Measurements from ENCODE around the gene P2RY8. TPM values are rescaled to one million over a fixed set of nuclear protein-coding genes. Genes with fewer than 3 reads are reported as not detected.
"Not testable (repeated sequence)": the region's sequence is repeated elsewhere in the genome, so short reads cannot be mapped to it uniquely, and the experiment has no call there.

The P2RY8 gene
- total and polyA plus RNA-seq, 2 donors = 0.26 to 2.6 TPM

- WGBS = 27% methylated on average over 23 of the region's 23 CpGs
Measured at GRCh38 chrX:1451661-1452515, 85.1 kb downstream of the P2RY8 start.

GRCh38 chrX:1451251-1451660 is 85.7 kb downstream of the P2RY8 start:
- Histone ChIP-seq H3K36me3 (ENCODE audit: insufficient read depth) (no peaks in the 10 kb centered on the region), H3K4me3 (ENCODE audit: low read depth, low read length) (no peak overlapping the region), H3K27ac (ENCODE audit: low read depth) (no peak overlapping the region), H3K4me1 (ENCODE audit: insufficient read depth) (peaks cover 4% of the 10 kb centered on the region)
- DNase-seq (ENCODE audit: extremely low spot score) = no peak
- WGBS = 88% methylated on average over 6 of the region's 6 CpGs

More at GRCh38 chrX:1451661-1452515, 85.1 kb downstream of the P2RY8 start:
- Histone ChIP-seq H3K4me1 (ENCODE audit: insufficient read depth) (peaks cover 4% of the 10 kb centered on the region), H3K36me3 (ENCODE audit: insufficient read depth) (no peaks in the 10 kb centered on the region), H3K4me3 (ENCODE audit: low read depth, low read length) (peak overlapping the region; percentile 84), H3K27ac (ENCODE audit: low read depth) (no peak overlapping the region)
- no peak for DNase-seq (ENCODE audit: extremely low spot score)

GRCh38 chrX:1450361-1451161 is 86.4 kb downstream of the P2RY8 start:
- no peak for DNase-seq (ENCODE audit: extremely low spot score)
- H3K36me3 ChIP-seq (ENCODE audit: insufficient read depth) = no peaks in the 10 kb centered on the region
- H3K27ac ChIP-seq (ENCODE audit: low read depth) = no peak overlapping the region
- no peak overlapping the region for H3K4me3 ChIP-seq (ENCODE audit: low read depth, low read length)
- peaks cover 4% of the 10 kb centered on the region for H3K4me1 ChIP-seq (ENCODE audit: insufficient read depth)
- WGBS = 80% methylated on average over 9 of the region's 9 CpGs

- no peak overlapping the region for H3K27ac ChIP-seq (ENCODE audit: low read depth)
- H3K4me3 ChIP-seq (ENCODE audit: low read depth, low read length) = no peak overlapping the region
- H3K36me3 ChIP-seq (ENCODE audit: insufficient read depth) = no peaks in the 10 kb centered on the region
- WGBS = 96% methylated on average over 2 of the region's 2 CpGs
- peaks cover 4% of the 10 kb centered on the region for H3K4me1 ChIP-seq (ENCODE audit: insufficient read depth)
- DNase-seq (ENCODE audit: extremely low spot score) = no peak
Measured at GRCh38 chrX:1449823-1450149, 87.2 kb downstream of the P2RY8 start.

- no peak for DNase-seq (ENCODE audit: extremely low spot score)
- no peak overlapping the region for H3K27ac ChIP-seq (ENCODE audit: low read depth)
- no peak overlapping the region for H3K4me3 ChIP-seq (ENCODE audit: low read depth, low read length)
- WGBS = 93% methylated on average over 9 of the region's 9 CpGs
- H3K4me1 ChIP-seq (ENCODE audit: insufficient read depth) = peaks cover 4% of the 10 kb centered on the region
- no peaks in the 10 kb centered on the region for H3K36me3 ChIP-seq (ENCODE audit: insufficient read depth)
Measured at GRCh38 chrX:1449036-1449822, 87.8 kb downstream of the P2RY8 start.

- not testable (repeated sequence) for H3K4me3 ChIP-seq (ENCODE audit: low read depth, low read length); DNase-seq (ENCODE audit: extremely low spot score); H3K4me1 ChIP-seq (ENCODE audit: insufficient read depth); H3K27ac ChIP-seq (ENCODE audit: low read depth); H3K36me3 ChIP-seq (ENCODE audit: insufficient read depth)
- WGBS = 99% methylated on average over 5 of the region's 5 CpGs
Measured at GRCh38 chrX:1448573-1449001, 88.4 kb downstream of the P2RY8 start.

- not testable (repeated sequence) for DNase-seq (ENCODE audit: extremely low spot score); H3K4me1 ChIP-seq (ENCODE audit: insufficient read depth); H3K4me3 ChIP-seq (ENCODE audit: low read depth, low read length); H3K27ac ChIP-seq (ENCODE audit: low read depth); H3K36me3 ChIP-seq (ENCODE audit: insufficient read depth)
- WGBS = over 99% methylated on average over 8 of the region's 8 CpGs
Measured at GRCh38 chrX:1447969-1448572, 88.9 kb downstream of the P2RY8 start.

GRCh38 chrX:1446984-1447968 is 89.7 kb downstream of the P2RY8 start:
- not testable (repeated sequence) for H3K4me3 ChIP-seq (ENCODE audit: low read depth, low read length); H3K27ac ChIP-seq (ENCODE audit: low read depth); H3K36me3 ChIP-seq (ENCODE audit: insufficient read depth); DNase-seq (ENCODE audit: extremely low spot score); H3K4me1 ChIP-seq (ENCODE audit: insufficient read depth)
- 94% methylated on average over 13 of the region's 13 CpGs for WGBS

GRCh38 chrX:1444561-1445500 is 92.2 kb downstream of the P2RY8 start:
- DNase-seq (ENCODE audit: extremely low spot score) = no peak
- H3K36me3 ChIP-seq (ENCODE audit: insufficient read depth) = no peaks in the 10 kb centered on the region
- H3K27ac ChIP-seq (ENCODE audit: low read depth) = no peak overlapping the region
- WGBS = 93% methylated on average over 19 of the region's 19 CpGs
- H3K4me3 ChIP-seq (ENCODE audit: low read depth, low read length) = no peak overlapping the region
- H3K4me1 ChIP-seq (ENCODE audit: insufficient read depth) = no peaks in the 10 kb centered on the region

- no peak for DNase-seq (ENCODE audit: extremely low spot score)
Measured at GRCh38 chrX:1443496-1444075, 93.4 kb downstream of the P2RY8 start.

GRCh38 chrX:1442724-1443367 is 94.1 kb downstream of the P2RY8 start:
- Histone ChIP-seq H3K4me3 (ENCODE audit: low read depth, low read length) (no peak overlapping the region), H3K27ac (ENCODE audit: low read depth) (no peak overlapping the region), H3K4me1 (ENCODE audit: insufficient read depth) (no peaks in the 10 kb centered on the region), H3K36me3 (ENCODE audit: insufficient read depth) (no peaks in the 10 kb centered on the region)
- WGBS = 90% methylated on average over 35 of the region's 38 CpGs
- no peak for DNase-seq (ENCODE audit: extremely low spot score)

More at GRCh38 chrX:1443496-1444075, 93.4 kb downstream of the P2RY8 start:
- Histone ChIP-seq H3K36me3 (ENCODE audit: insufficient read depth) (no peaks in the 10 kb centered on the region), H3K4me3 (ENCODE audit: low read depth, low read length) (no peak overlapping the region), H3K4me1 (ENCODE audit: insufficient read depth) (no peaks in the 10 kb centered on the region), H3K27ac (ENCODE audit: low read depth) (no peak overlapping the region)
- 90% methylated on average over 26 of the region's 26 CpGs for WGBS

Measured in urinary bladder (tissue), 4 donors.